Measurements from ENCODE around the gene HBS1L.

Gene HBS1L

GRCh38 chr6:135047336-135047735, 7.3 kb downstream of the HBS1L start:
- no peak for DNase-seq (ENCODE audit: insufficient read length, low spot score)
- TF ChIP-seq POU2F2 (IDR thresholded peaks at IDR 0.05; ENCODE audit: low read depth, low read length) (no peak), TAF1 (IDR thresholded peaks at IDR 0.05; ENCODE audit: low read depth, low read length) (no peak), PAX5 (IDR thresholded peaks at IDR 0.05; ENCODE audit: insufficient read depth, low read length, severe bottlenecking) (no peak), POLR2AphosphoS5 (IDR thresholded peaks at IDR 0.05; ENCODE audit: low read depth, low read length) (no peak), SPI1 (IDR thresholded peaks at IDR 0.05; ENCODE audit: low read depth, low read length) (no peak), POLR2A (IDR thresholded peaks at IDR 0.05; ENCODE audit: low read depth, low read length) (no peak)
- FAIRE-seq: no peak

- FAIRE-seq (no peak), DNase-seq (ENCODE audit: insufficient read length, low spot score) (no peak)
- TF ChIP-seq TAF1 (IDR thresholded peaks at IDR 0.05; ENCODE audit: low read depth, low read length) (no peak), POU2F2 (IDR thresholded peaks at IDR 0.05; ENCODE audit: low read depth, low read length) (no peak), SPI1 (IDR thresholded peaks at IDR 0.05; ENCODE audit: low read depth, low read length) (no peak), POLR2A (IDR thresholded peaks at IDR 0.05; ENCODE audit: low read depth, low read length) (no peak), PAX5 (IDR thresholded peaks at IDR 0.05; ENCODE audit: insufficient read depth, low read length, severe bottlenecking) (no peak), POLR2AphosphoS5 (IDR thresholded peaks at IDR 0.05; ENCODE audit: low read depth, low read length) (no peak)
Observed at GRCh38 chr6:135046912-135047311, 7.7 kb downstream of the HBS1L start.

GRCh38 chr6:135044639-135045038, 10.0 kb downstream of the HBS1L start:
- DNase-seq (ENCODE audit: insufficient read length, low spot score): no peak
- TF ChIP-seq POU2F2 (IDR thresholded peaks at IDR 0.05; ENCODE audit: low read depth, low read length) (no peak), SPI1 (IDR thresholded peaks at IDR 0.05; ENCODE audit: low read depth, low read length) (no peak), POLR2AphosphoS5 (IDR thresholded peaks at IDR 0.05; ENCODE audit: low read depth, low read length) (no peak), PAX5 (IDR thresholded peaks at IDR 0.05; ENCODE audit: insufficient read depth, low read length, severe bottlenecking) (no peak), TAF1 (IDR thresholded peaks at IDR 0.05; ENCODE audit: low read depth, low read length) (no peak), POLR2A (IDR thresholded peaks at IDR 0.05; ENCODE audit: low read depth, low read length) (no peak)
- FAIRE-seq: no peak

- FAIRE-seq (no peak), DNase-seq (ENCODE audit: insufficient read length, low spot score) (no peak)
- TF ChIP-seq POLR2AphosphoS5 (IDR thresholded peaks at IDR 0.05; ENCODE audit: low read depth, low read length) (no peak), SPI1 (IDR thresholded peaks at IDR 0.05; ENCODE audit: low read depth, low read length) (no peak), PAX5 (IDR thresholded peaks at IDR 0.05; ENCODE audit: insufficient read depth, low read length, severe bottlenecking) (no peak), POU2F2 (IDR thresholded peaks at IDR 0.05; ENCODE audit: low read depth, low read length) (no peak), POLR2A (IDR thresholded peaks at IDR 0.05; ENCODE audit: low read depth, low read length) (no peak), TAF1 (IDR thresholded peaks at IDR 0.05; ENCODE audit: low read depth, low read length) (no peak)
Observed at GRCh38 chr6:135043846-135044245, 10.8 kb downstream of the HBS1L start.

GRCh38 chr6:135043364-135043763, 11.3 kb downstream of the HBS1L start:
- FAIRE-seq (no peak), DNase-seq (ENCODE audit: insufficient read length, low spot score) (no peak)
- TF ChIP-seq TAF1 (IDR thresholded peaks at IDR 0.05; ENCODE audit: low read depth, low read length) (no peak), SPI1 (IDR thresholded peaks at IDR 0.05; ENCODE audit: low read depth, low read length) (no peak), POU2F2 (IDR thresholded peaks at IDR 0.05; ENCODE audit: low read depth, low read length) (no peak), POLR2A (IDR thresholded peaks at IDR 0.05; ENCODE audit: low read depth, low read length) (no peak), POLR2AphosphoS5 (IDR thresholded peaks at IDR 0.05; ENCODE audit: low read depth, low read length) (no peak), PAX5 (IDR thresholded peaks at IDR 0.05; ENCODE audit: insufficient read depth, low read length, severe bottlenecking) (no peak)

GRCh38 chr6:135038335-135038734, 16.3 kb downstream of the HBS1L start:
- DNase-seq (ENCODE audit: insufficient read length, low spot score) (no peak), FAIRE-seq (peak; percentile 61)
- TF ChIP-seq PAX5 (IDR thresholded peaks at IDR 0.05; ENCODE audit: insufficient read depth, low read length, severe bottlenecking): no peak
- TF ChIP-seq POLR2AphosphoS5 (IDR thresholded peaks at IDR 0.05; ENCODE audit: low read depth, low read length): no peak
- TF ChIP-seq SPI1 (IDR thresholded peaks at IDR 0.05; ENCODE audit: low read depth, low read length): no peak
- no peak for TF ChIP-seq TAF1 (IDR thresholded peaks at IDR 0.05; ENCODE audit: low read depth, low read length)
- no peak for TF ChIP-seq POLR2A (IDR thresholded peaks at IDR 0.05; ENCODE audit: low read depth, low read length)
- TF ChIP-seq POU2F2 (IDR thresholded peaks at IDR 0.05; ENCODE audit: low read depth, low read length): no peak

- TF ChIP-seq POLR2AphosphoS5 (IDR thresholded peaks at IDR 0.05; ENCODE audit: low read depth, low read length) (no peak), PAX5 (IDR thresholded peaks at IDR 0.05; ENCODE audit: insufficient read depth, low read length, severe bottlenecking) (no peak), POU2F2 (IDR thresholded peaks at IDR 0.05; ENCODE audit: low read depth, low read length) (no peak), POLR2A (IDR thresholded peaks at IDR 0.05; ENCODE audit: low read depth, low read length) (no peak), SPI1 (IDR thresholded peaks at IDR 0.05; ENCODE audit: low read depth, low read length) (no peak), TAF1 (IDR thresholded peaks at IDR 0.05; ENCODE audit: low read depth, low read length) (no peak)
- DNase-seq (ENCODE audit: insufficient read length, low spot score) (no peak), FAIRE-seq (no peak)
Observed at GRCh38 chr6:135037541-135037940, 17.1 kb downstream of the HBS1L start.

- FAIRE-seq (no peak), DNase-seq (ENCODE audit: insufficient read length, low spot score) (no peak)
- no peak for TF ChIP-seq TAF1 (IDR thresholded peaks at IDR 0.05; ENCODE audit: low read depth, low read length)
- TF ChIP-seq PAX5 (IDR thresholded peaks at IDR 0.05; ENCODE audit: insufficient read depth, low read length, severe bottlenecking): no peak
- TF ChIP-seq SPI1 (IDR thresholded peaks at IDR 0.05; ENCODE audit: low read depth, low read length): no peak
- TF ChIP-seq POLR2AphosphoS5 (IDR thresholded peaks at IDR 0.05; ENCODE audit: low read depth, low read length): no peak
- no peak for TF ChIP-seq POU2F2 (IDR thresholded peaks at IDR 0.05; ENCODE audit: low read depth, low read length)
- no peak for TF ChIP-seq POLR2A (IDR thresholded peaks at IDR 0.05; ENCODE audit: low read depth, low read length)
Observed at GRCh38 chr6:135036731-135037420, 17.7 kb downstream of the HBS1L start.

GRCh38 chr6:135033238-135033637, 21.4 kb downstream of the HBS1L start:
- FAIRE-seq (peak; percentile 5), DNase-seq (ENCODE audit: insufficient read length, low spot score) (no peak)
- TF ChIP-seq POU2F2 (IDR thresholded peaks at IDR 0.05; ENCODE audit: low read depth, low read length) (no peak), SPI1 (IDR thresholded peaks at IDR 0.05; ENCODE audit: low read depth, low read length) (no peak), POLR2AphosphoS5 (IDR thresholded peaks at IDR 0.05; ENCODE audit: low read depth, low read length) (no peak)
